EH (cell line): ENCODE measurements around the gene AKAP6.
A peak's percentile ranks its signal among the peaks of the same experiment; 100 is the strongest.

ENCODE experiments used
- DNase-seq: peaks from one replicate; pipeline ENCODE4 v3.0.0-alpha.2; 2015; ENCODE audit warnings: low read depth

Gene AKAP6

DNA sequence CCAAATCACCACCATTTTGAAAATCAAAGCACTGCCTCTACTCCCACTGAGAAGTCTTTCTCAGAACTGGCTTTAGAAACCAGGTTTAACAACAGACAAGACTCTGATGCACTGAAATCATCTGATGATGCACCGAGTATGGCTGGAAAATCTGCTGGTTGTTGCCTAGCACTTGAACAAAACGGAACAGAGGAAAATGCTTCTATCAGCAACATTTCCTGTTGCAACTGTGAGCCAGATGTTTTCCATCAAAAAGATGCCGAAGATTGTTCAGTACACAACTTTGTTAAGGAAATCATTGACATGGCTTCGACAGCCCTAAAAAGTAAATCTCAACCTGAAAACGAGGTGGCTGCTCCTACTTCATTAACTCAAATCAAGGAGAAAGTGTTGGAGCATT, 494.6 kb downstream of the AKAP6 start:
- no peak for DNase-seq

DNA sequence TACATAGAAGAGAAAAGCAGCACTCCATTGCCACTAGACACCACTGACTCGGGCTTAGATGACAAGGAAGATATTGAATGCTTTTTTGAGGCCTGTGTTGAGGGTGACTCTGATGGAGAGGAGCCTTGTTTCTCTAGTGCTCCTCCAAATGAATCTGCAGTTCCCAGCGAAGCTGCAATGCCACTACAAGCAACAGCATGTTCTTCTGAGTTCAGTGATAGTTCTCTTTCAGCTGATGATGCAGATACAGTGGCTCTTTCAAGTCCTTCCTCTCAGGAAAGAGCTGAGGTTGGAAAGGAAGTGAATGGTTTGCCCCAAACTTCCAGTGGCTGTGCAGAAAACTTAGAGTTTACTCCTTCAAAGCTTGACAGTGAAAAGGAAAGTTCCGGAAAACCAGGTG, 495.1 kb downstream of the AKAP6 start:
- no peak for DNase-seq

DNA sequence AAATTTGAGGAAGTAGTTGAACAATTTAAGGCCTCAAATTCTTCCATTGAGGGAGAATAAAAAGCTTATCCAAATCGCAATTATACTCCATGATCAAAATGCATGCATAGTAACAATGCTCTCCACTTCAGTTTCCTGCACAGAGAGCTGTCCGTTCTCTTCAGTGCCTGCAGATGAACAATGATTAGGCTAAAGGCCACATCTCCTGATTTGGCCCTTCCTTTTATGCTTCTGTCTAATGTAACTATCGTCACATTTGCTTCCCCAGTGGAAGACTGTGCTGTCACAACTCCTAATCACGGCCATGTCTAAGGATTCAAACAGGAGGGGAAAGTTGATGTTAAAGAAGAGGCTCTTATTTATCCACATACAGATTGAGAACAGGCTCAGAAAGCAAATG, 496.0 kb downstream of the AKAP6 start:
- no peak for DNase-seq

DNA sequence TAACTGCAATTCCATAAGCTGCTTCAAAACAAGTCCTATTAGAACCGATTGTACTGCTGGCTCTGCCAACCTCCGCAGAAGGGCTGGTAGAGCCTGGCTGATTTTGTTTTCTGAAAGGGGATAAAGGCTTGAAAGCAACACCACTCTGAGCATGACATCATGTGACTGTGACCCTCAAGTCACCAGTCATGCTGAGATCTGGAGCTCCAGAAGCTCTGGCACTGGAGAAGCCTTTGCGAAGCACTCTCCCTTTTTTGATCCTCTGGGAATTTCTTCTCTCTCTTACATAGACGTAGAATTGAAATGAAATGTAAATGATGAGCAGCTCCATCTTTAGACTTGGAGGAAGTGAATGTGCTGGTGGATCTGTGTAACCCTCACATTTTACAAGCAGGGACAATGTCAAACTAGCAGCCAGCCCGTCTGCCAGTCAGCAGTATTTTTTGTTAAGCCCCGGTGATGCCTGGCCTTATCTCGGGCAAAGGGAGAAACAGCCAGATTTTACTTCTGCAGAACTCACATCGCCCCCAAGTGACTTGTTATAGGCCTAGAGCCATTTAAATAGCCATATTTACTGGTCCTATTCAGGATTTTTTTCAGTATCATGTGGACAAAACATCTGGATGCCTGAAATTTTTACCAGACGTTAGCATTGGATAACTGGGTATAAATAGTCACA, 497.4 kb downstream of the AKAP6 start:
- DNase-seq, result peak; percentile 29

DNA sequence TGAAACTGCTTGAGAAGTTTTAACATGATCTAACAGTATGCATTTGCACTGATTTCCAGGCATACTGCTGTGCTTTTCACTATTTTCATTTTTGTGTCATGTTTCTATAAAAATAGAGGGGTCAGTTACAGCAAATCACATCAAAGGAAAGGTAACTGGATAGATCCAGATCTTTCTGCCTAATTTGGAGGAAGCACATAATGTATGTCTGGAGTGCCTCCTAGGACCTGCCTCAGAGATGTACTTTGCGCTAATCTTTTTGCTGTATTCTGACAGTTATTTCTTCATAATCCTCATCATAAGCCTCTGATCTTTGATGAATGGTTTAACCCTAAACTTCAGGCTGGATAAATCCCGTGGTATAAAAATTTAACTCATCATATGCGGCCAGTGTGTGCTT, 498.4 kb downstream of the AKAP6 start:
- no peak for DNase-seq

DNA sequence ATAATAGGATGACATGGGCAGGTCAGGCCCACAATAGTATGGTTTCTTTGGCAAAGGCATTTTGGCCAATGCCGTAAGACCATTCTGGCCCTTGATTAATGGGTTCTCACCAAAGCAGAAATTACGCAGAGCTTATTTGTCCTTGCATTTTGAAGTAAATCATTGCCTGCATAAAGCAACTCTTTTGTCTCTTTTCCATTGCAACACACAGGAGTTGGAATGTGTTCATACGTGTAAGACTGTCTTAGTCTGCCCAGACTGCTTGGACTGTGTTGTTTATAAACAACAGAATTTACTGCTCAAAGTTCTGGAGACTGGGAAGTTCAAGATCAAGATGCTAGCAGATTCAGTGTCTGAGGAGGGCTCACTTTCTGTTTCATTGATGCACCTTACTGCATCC, 506.8 kb downstream of the AKAP6 start:
- DNase-seq, result no peak

DNA sequence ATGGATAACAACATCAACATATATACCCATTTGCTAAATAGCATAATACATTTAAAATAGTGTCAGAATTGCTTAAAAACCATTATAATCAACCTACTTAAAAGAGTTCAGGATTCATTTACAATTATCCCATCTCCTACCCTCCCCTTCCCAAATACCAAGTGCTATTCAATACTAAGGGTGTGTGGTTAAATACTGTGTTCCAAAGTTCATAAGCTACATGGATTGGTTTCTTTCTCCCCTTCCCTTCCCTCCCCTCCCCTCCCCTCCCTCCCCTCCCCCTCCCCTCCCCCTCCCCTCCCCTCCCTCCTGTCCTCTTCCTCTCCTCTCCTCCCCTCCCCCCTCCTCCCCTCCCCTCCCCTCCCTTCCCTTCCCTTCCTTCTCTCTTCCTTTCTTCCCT, 512.6 kb downstream of the AKAP6 start:
- DNase-seq, result no peak

DNA sequence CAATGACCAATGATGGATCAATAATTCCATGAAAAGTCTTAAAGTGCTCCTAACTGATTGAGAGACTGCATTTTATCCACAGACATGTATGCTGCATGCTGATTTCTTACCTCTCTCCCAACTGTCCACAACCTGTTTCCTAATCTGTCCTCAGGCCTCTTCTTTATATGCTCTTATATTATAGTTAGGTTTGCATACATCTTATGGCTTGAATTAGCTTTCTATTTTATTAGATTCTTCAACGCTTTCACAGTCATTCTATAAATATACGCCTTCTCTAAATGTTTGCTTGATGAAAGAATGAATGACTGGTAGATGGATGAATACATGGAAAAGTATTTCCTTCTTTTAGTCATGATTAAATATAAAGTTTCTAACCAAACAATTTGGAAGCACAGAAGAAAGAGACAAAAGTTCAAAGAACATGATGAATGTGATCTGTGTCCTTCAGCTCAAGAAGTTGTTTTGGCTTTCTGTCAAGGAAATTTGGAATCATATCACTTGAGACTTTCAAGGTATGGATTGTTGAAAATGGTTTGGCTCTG, 517.8 kb downstream of the AKAP6 start:
- DNase-seq, result peak; percentile 42

DNA sequence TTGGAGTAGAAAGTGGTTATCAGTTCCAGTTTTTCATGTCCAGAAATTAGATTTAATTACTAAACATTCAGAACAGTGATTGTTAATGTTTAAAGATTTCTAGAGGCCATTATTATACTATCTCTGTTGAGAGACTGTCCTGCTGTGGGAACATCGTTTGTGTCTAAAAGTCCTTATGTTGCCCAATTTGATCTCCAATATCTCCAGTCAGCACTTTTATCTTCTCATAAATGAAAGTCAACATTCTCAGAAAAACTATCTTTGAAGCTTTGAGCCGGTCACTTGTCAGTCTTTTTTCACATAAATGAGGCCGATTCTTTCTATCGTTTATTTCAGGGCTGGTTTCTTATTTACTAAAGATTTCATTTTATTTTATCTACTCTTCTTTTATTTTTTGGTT, 518.8 kb downstream of the AKAP6 start:
- DNase-seq, result no peak

DNA sequence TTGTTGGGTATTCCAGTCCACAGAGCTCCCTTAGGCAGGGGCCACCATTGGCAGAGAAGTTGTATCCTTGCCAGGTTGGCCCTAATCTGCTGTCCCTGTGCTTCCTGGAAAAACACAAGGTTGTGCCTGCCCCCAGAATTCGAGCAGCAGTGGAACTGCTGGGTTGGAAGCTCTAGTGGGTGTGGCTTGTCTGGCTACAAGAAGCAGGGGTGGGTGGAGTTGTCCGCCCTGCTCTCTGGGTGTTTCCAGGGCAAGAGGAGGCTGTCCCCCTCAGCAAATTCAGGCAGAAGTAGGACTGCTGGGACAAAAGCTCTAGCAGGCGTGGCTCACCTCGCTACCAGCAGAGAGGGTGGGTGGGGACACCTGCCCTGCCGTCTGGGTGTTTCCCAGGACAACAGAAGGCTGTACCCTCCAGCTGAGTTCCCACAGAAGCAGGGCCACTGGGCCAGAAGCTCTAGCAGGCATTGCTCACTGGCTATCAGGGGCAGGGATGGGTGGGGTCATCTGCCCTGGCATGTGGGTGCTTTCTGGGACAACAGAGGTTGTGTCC, 536.8 kb downstream of the AKAP6 start:
- DNase-seq, result no peak

DNA sequence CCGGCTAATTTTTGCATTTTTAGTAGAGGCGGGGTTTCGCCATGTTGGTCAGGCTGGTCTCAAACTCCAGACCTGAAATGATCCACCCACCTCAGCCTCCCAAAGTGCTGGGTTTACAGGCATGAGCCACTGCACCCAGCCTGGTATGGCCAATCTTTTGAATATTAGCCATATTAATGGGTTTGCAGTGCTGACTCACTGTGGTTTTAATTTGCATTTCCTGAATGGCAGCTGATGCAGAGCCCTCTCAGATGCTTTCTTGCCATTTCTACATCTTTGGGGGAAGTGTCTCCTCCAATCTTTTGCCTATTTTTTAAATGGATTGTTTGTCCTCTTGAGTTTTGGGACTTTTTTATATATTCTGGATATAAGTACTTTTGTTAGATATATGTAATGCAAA, 554.1 kb downstream of the AKAP6 start:
- DNase-seq, result no peak
